ENCODE measurements around the gene NAPA. TPM values are rescaled to one million over a fixed set of nuclear protein-coding genes. Genes with fewer than 3 reads are reported as not detected.

NAPA gene
- total and polyA plus RNA-seq, 9 donors: 59.4 to 101 (median 95.0) TPM

- DNase-seq: peak; percentile 59 to 80 (median 68)
- Histone ChIP-seq H3K36me3 (no peaks in the 10 kb centered on the region), H3K27ac (peak overlapping the region; percentile 56 to 68), H3K4me3 (peak overlapping the region; percentile 78), H3K4me1 (ENCODE audit: insufficient read depth) (peaks cover 45% of the 10 kb centered on the region), H3K9me3 (no peaks in the 10 kb centered on the region), H3K27me3 (no peaks in the 10 kb centered on the region)
- intact Hi-C loops (cut with DNase I): loop anchor here in 3 of 4 donors (10.0 kb wide), 5 partner anchors 78 to 262 kb away; partner anchors contain the start of genes BICRA (in 2 of the 3) and SELENOW (in 1 of the 3)
- 22 to 35% (median 29%) methylated on average over 11 of the region's 11 CpGs for WGBS, 3 donors
- TF ChIP-seq, protein P1, sequence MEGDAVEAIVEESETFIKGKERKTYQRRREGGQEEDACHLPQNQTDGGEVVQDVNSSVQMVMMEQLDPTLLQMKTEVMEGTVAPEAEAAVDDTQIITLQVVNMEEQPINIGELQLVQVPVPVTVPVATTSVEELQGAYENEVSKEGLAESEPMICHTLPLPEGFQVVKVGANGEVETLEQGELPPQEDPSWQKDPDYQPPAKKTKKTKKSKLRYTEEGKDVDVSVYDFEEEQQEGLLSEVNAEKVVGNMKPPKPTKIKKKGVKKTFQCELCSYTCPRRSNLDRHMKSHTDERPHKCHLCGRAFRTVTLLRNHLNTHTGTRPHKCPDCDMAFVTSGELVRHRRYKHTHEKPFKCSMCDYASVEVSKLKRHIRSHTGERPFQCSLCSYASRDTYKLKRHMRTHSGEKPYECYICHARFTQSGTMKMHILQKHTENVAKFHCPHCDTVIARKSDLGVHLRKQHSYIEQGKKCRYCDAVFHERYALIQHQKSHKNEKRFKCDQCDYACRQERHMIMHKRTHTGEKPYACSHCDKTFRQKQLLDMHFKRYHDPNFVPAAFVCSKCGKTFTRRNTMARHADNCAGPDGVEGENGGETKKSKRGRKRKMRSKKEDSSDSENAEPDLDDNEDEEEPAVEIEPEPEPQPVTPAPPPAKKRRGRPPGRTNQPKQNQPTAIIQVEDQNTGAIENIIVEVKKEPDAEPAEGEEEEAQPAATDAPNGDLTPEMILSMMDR (IDR thresholded peaks at IDR 0.05): no peak
- no peak for TF ChIP-seq POLR2A (IDR thresholded peaks at IDR 0.05)
- TF ChIP-seq EP300 (IDR thresholded peaks at IDR 0.05): no peak
Measured at GRCh38 chr19:47512183-47512947, 2.5 kb downstream of the NAPA start.

DNA sequence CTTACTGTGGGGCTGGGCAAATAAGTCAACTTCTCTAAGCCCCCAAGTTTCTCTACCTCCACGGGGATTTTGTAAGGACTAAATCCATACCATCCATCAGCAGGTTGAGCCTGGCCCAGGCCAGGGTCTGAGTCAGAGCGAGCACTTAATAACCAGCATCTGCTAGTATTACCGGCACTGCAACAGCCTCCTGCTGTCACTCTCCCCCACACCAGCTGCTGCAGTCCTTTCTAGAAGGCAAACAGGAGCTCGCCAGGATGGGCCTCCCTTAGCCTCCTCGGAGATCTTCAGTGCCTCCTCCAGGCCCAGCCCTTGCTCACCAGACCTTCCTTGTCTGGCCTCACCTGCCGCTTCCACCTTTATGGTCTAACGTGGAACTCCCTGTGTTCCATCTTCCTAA, 3.2 kb downstream of the NAPA start:
- Histone ChIP-seq H3K27ac (peak overlapping the region; percentile 56 to 68), H3K9me3 (no peaks in the 10 kb centered on the region), H3K4me3 (peak overlapping the region; percentile 17), H3K27me3 (no peaks in the 10 kb centered on the region), H3K4me1 (ENCODE audit: insufficient read depth) (peaks cover 45% of the 10 kb centered on the region), H3K36me3 (no peaks in the 10 kb centered on the region)
- TF ChIP-seq, protein P1 (IDR thresholded peaks at IDR 0.05): no peak
- TF ChIP-seq EP300 (IDR thresholded peaks at IDR 0.05) (no peak), POLR2A (IDR thresholded peaks at IDR 0.05) (no peak)
- WGBS, 3 donors: 15 to 24% (median 19%) methylated on average over 7 of the region's 7 CpGs
- peak in 4 of 5 donors; percentile 55 to 68 (median 62) for DNase-seq
- intact Hi-C loops (cut with DNase I): loop anchor here in 3 of 4 donors (10.0 kb wide), 5 partner anchors 77 to 263 kb away; partner anchors contain the start of genes BICRA (in 2 of the 3) and SELENOW (in 1 of the 3)

DNA sequence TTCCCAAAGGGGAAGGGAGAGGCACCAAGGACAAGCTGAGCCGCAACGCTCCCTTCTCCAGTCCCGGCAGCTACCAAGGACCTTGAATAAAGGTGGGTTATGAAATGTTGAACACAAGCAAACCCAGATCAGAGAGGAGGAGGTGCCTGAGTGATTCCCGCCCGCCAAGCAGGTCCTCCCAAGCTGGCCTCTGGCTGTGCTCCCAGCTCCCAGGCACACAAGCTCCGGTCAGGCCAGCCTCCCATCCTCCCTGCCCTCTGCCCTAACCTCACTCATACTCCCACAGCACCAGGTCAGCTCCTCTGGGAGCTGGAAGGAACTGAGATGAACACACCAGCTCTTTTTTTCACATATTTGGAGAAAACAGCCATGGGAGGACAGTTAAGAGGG, 3.7 kb downstream of the NAPA start:
- Histone ChIP-seq H3K27ac (peak overlapping the region; percentile 56 to 68), H3K4me3 (no peak overlapping the region), H3K4me1 (ENCODE audit: insufficient read depth) (peaks cover 45% of the 10 kb centered on the region), H3K36me3 (no peaks in the 10 kb centered on the region), H3K27me3 (no peaks in the 10 kb centered on the region), H3K9me3 (no peaks in the 10 kb centered on the region)
- 5 to 8% (median 5%) methylated on average over 6 of the region's 6 CpGs for WGBS, 3 donors
- DNase-seq: peak; percentile 82 to 94 (median 88)
- intact Hi-C loops (cut with DNase I): loop anchor here in 3 of 4 donors (10.0 kb wide), 5 partner anchors 76 to 264 kb away; partner anchors contain the start of genes BICRA (in 2 of the 3) and SELENOW (in 1 of the 3)
- TF ChIP-seq, protein P1 (IDR thresholded peaks at IDR 0.05): peak in 1 of 3 donors; percentile 15
- TF ChIP-seq EP300 (IDR thresholded peaks at IDR 0.05) (no peak), POLR2A (IDR thresholded peaks at IDR 0.05) (peak; percentile 16)

- TF ChIP-seq POLR2A (IDR thresholded peaks at IDR 0.05) (no peak), EP300 (IDR thresholded peaks at IDR 0.05) (no peak)
- TF ChIP-seq, protein P1 (IDR thresholded peaks at IDR 0.05): no peak
- Histone ChIP-seq H3K27me3 (no peaks in the 10 kb centered on the region), H3K9me3 (no peaks in the 10 kb centered on the region), H3K36me3 (no peaks in the 10 kb centered on the region), H3K4me3 (no peak overlapping the region), H3K4me1 (ENCODE audit: insufficient read depth) (peaks cover 44% of the 10 kb centered on the region), H3K27ac (peak overlapping the region; percentile 56 to 68)
- no peak for DNase-seq
- WGBS, 3 donors: 36 to 44% (median 38%) methylated on average over 12 of the region's 12 CpGs
- intact Hi-C loops (cut with DNase I): loop anchor here in 3 of 4 donors (10.0 kb wide), 5 partner anchors 76 to 264 kb away; partner anchors contain the start of genes BICRA (in 2 of the 3) and SELENOW (in 1 of the 3)
Measured at GRCh38 chr19:47510516-47511127, 4.2 kb downstream of the NAPA start.

Data from ovary (tissue), 9 donors.